ENCODE results near the gene OR52I1. TPM values are rescaled to one million over a fixed set of nuclear protein-coding genes. Genes with fewer than 3 reads are reported as not detected.

The OR52I1 gene
- total RNA-seq, 4 donors from 2014 or later = not detected

GRCh38 chr11:4577761-4578160, 16.1 kb upstream of the OR52I1 start:
- no peak for TF ChIP-seq POLR2A (IDR thresholded peaks at IDR 0.05)
- no peak for TF ChIP-seq EP300 (IDR thresholded peaks at IDR 0.05)
- no peak for DNase-seq (ENCODE audit: low spot score in 2 of 2)
- no peaks in the 10 kb centered on the region for H3K4me1 ChIP-seq
- H3K4me3 ChIP-seq = no peak overlapping the region
- no peaks in the 10 kb centered on the region for H3K27me3 ChIP-seq
- no peak overlapping the region for H3K27ac ChIP-seq
- WGBS, 2 donors = 66 to 78% methylated on average over 2 of the region's 2 CpGs
- no peaks in the 10 kb centered on the region for H3K9me3 ChIP-seq
- H3K36me3 ChIP-seq = no peaks in the 10 kb centered on the region

GRCh38 chr11:4578624-4579023, 15.2 kb upstream of the OR52I1 start:
- Histone ChIP-seq H3K9me3 (no peaks in the 10 kb centered on the region), H3K4me3 (no peak overlapping the region), H3K36me3 (no peaks in the 10 kb centered on the region), H3K4me1 (no peaks in the 10 kb centered on the region), H3K27ac (no peak overlapping the region), H3K27me3 (no peaks in the 10 kb centered on the region)
- TF ChIP-seq POLR2A (IDR thresholded peaks at IDR 0.05) (no peak), CTCF (IDR thresholded peaks at IDR 0.05) (no peak), EP300 (IDR thresholded peaks at IDR 0.05) (no peak)
- DNase-seq (ENCODE audit: low spot score in 2 of 2) = no peak
- 78 to 84% methylated on average over 6 of the region's 6 CpGs for WGBS, 2 donors

GRCh38 chr11:4580124-4580523, 13.7 kb upstream of the OR52I1 start:
- H3K9me3 ChIP-seq = no peaks in the 10 kb centered on the region
- TF ChIP-seq POLR2A (IDR thresholded peaks at IDR 0.05) (no peak), CTCF (IDR thresholded peaks at IDR 0.05) (no peak), EP300 (IDR thresholded peaks at IDR 0.05) (no peak)
- no peak overlapping the region for H3K4me3 ChIP-seq
- 79 to 81% methylated on average over 1 of the region's 1 CpG for WGBS, 2 donors
- no peaks in the 10 kb centered on the region for H3K4me1 ChIP-seq
- H3K27ac ChIP-seq = no peak overlapping the region
- H3K27me3 ChIP-seq = no peaks in the 10 kb centered on the region
- no peak for DNase-seq (ENCODE audit: low spot score in 2 of 2)
- H3K36me3 ChIP-seq = no peaks in the 10 kb centered on the region

GRCh38 chr11:4581443-4581842, 12.4 kb upstream of the OR52I1 start, which contains the start of gene OR52I2:
TSS of gene OR52I2 (plus strand) at chr11:4581743.
- DNase-seq (ENCODE audit: low spot score in 2 of 2) = no peak
- no peak within 1 kb of the TSS for H3K27ac ChIP-seq
- no peak within 1 kb of the TSS for H3K4me3 ChIP-seq
- no peak for TF ChIP-seq POLR2A (IDR thresholded peaks at IDR 0.05)
- TF ChIP-seq EP300 (IDR thresholded peaks at IDR 0.05) = no peak
- no peak for TF ChIP-seq CTCF (IDR thresholded peaks at IDR 0.05)
- H3K9me3 ChIP-seq = no peaks in the 10 kb centered on the region
- no peaks in the 10 kb centered on the region for H3K27me3 ChIP-seq
- H3K36me3 ChIP-seq = no peaks in the 10 kb centered on the region
- no peaks in the 10 kb centered on the region for H3K4me1 ChIP-seq

GRCh38 chr11:4589017-4589416, 4.8 kb upstream of the OR52I1 start:
- Histone ChIP-seq H3K27ac (no peak overlapping the region), H3K36me3 (no peaks in the 10 kb centered on the region), H3K4me3 (no peak overlapping the region), H3K4me1 (no peaks in the 10 kb centered on the region), H3K27me3 (no peaks in the 10 kb centered on the region), H3K9me3 (no peaks in the 10 kb centered on the region)
- TF ChIP-seq POLR2A (IDR thresholded peaks at IDR 0.05) (no peak), EP300 (IDR thresholded peaks at IDR 0.05) (no peak), CTCF (IDR thresholded peaks at IDR 0.05) (no peak)
- no peak for DNase-seq (ENCODE audit: low spot score in 2 of 2)
- WGBS, 2 donors = 57 to 61% methylated on average over 3 of the region's 3 CpGs

GRCh38 chr11:4605057-4605456, 11.2 kb downstream of the OR52I1 start:
- Histone ChIP-seq H3K27me3 (no peaks in the 10 kb centered on the region), H3K9me3 (no peaks in the 10 kb centered on the region), H3K36me3 (peaks cover 5 to 52% (median 6%) of the 10 kb centered on the region in 3 donors), H3K4me1 (peaks cover 0 to 27% (median 11%) of the 10 kb centered on the region in 4 donors), H3K27ac (no peak overlapping the region), H3K4me3 (no peak overlapping the region)
- WGBS, 2 donors = 88 to 89% methylated on average over 4 of the region's 4 CpGs
- TF ChIP-seq EP300 (IDR thresholded peaks at IDR 0.05) (no peak), CTCF (IDR thresholded peaks at IDR 0.05) (no peak), POLR2A (IDR thresholded peaks at IDR 0.05) (no peak)
- DNase-seq (ENCODE audit: low spot score in 2 of 2) = no peak
